A549 (cell line): ENCODE results near the gene HDAC1. TPM values are rescaled to one million over a fixed set of nuclear protein-coding genes. Genes with fewer than 3 reads are reported as not detected.

ENCODE experiments used
- ATAC-seq, 2 experiments: fragments of 200-7000 bp in 1 of 2; fragments of >200 bp in 1 of 2; cut with Nextera tagmentation in 1 of 2; cut with Tn5 transposase in 1 of 2; 3 replicates each; pipeline versions ENCODE4 v1.8.0 to v1.9.1; 2018 to 2020; ENCODE audit warnings: mild to moderate bottlenecking in 1 of 2, moderate library complexity in 1 of 2
- CTCF ChIA-PET: fragments of 300-600 bp; sonication (Branson Sonifier 250); formaldehyde crosslinking; extraction: SDS; loops from one replicate; lab custom pipeline; 2021; ENCODE audit warnings: antibody characterized with exemption, inconsistent platforms; lab: Yijun Ruan, JAX
- POLR2A ChIA-PET: fragments of 350-600 bp; formaldehyde crosslinking; extraction: SDS; loops from one replicate; lab custom pipeline; 2021; ENCODE audit warnings: antibody characterized with exemption, inconsistent platforms; lab: Yijun Ruan, JAX
- DNase-seq, 2 experiments: peaks; one replicate each; pipeline versions ENCODE4 v3.0.0 to v3.0.0-alpha.2; 2011 to 2016; ENCODE audit warnings: low read depth in 1 of 2, low spot score in 1 of 2
- FAIRE-seq: peaks from 2 replicates; lab custom pipeline; 2011; peaks lifted over from hg19 to GRCh38; lab: Jason Lieb, UNC
- H3K27ac ChIP-seq, 2 experiments: fragments of >200 bp; sonication (Bioruptor Twin); formaldehyde crosslinking; 3 replicates each; pipeline ENCODE4 v1.5.1; 2016 to 2017
- H3K4me1 ChIP-seq: fragments of >200 bp; sonication (Bioruptor Twin); formaldehyde crosslinking; 3 replicates; pipeline ENCODE4 v1.6.1; 2016
- H3K4me2 ChIP-seq: fragments of >200 bp; sonication (Bioruptor Twin); formaldehyde crosslinking; 3 replicates; pipeline ENCODE4 v1.6.1; 2016
- H3K4me3 ChIP-seq: fragments of >200 bp; sonication (Bioruptor Twin); formaldehyde crosslinking; 3 replicates; pipeline ENCODE4 v1.5.1; 2016
- H3K9me3 ChIP-seq: fragments of >200 bp; sonication (Bioruptor Twin); formaldehyde crosslinking; 3 replicates; pipeline ENCODE4 v1.6.1; 2016
- BHLHE40 ChIP-seq: IDR thresholded peaks from 2 replicates; pipeline ENCODE4 v1.6.1; 2012; ENCODE audit warnings: low read depth, low read length, inconsistent platforms
- CEBPB ChIP-seq, 2 experiments: fragments of >200 bp in 1 of 2; sonication (Bioruptor Twin) in 1 of 2; formaldehyde crosslinking in 1 of 2; IDR thresholded peaks; 2 replicates each; pipeline ENCODE4 v1.6.1; 2012 to 2016
- CHD4 ChIP-seq: fragments of 200-600 bp; sonication (generic); IDR thresholded peaks from 2 replicates; pipeline ENCODE4 v1.6.1; 2016; ENCODE audit warnings: antibody characterized with exemption, mild to moderate bottlenecking, borderline replicate concordance
- EHF ChIP-seq: fragments of 250-450 bp; sonication (Bioruptor Pico); IDR thresholded peaks from 2 replicates; pipeline ENCODE4 v1.5.0; 2020; ENCODE audit warnings: mild to moderate bottlenecking
- ELK1 ChIP-seq: fragments of 150-350 bp; IDR thresholded peaks from 2 replicates; pipeline ENCODE4 v1.6.1; 2014; ENCODE audit warnings: low read depth, mild to moderate bottlenecking, low read length
- FOXS1 ChIP-seq: fragments of 250-450 bp; sonication (Bioruptor Pico); IDR thresholded peaks from 2 replicates; pipeline ENCODE4 v1.5.0; 2020; ENCODE audit warnings: mild to moderate bottlenecking, moderate library complexity
- GATA3 ChIP-seq: IDR thresholded peaks from 2 replicates; pipeline ENCODE4 v1.6.1; 2012; ENCODE audit warnings: borderline replicate concordance
- HDAC2 ChIP-seq: fragments of 200-600 bp; sonication (generic); IDR thresholded peaks from 2 replicates; pipeline ENCODE4 v1.6.1; 2016
- HEYL ChIP-seq: fragments of 250-450 bp; sonication (Bioruptor Pico); IDR thresholded peaks from 2 replicates; pipeline ENCODE4 v1.8.0; 2021; ENCODE audit warnings: mild to moderate bottlenecking, moderate library complexity
- KDM1A ChIP-seq: fragments of 200-600 bp; sonication (generic); IDR thresholded peaks from 2 replicates; pipeline ENCODE4 v1.6.1; 2016; ENCODE audit warnings: low read depth, mild to moderate bottlenecking
- KDM5A ChIP-seq: fragments of 200-600 bp; sonication (generic); IDR thresholded peaks from 2 replicates; pipeline ENCODE4 v1.6.1; 2016; ENCODE audit warnings: antibody characterized with exemption, mild to moderate bottlenecking
- MAX ChIP-seq: IDR thresholded peaks from 2 replicates; pipeline ENCODE4 v1.6.1; 2012
- NFE2L2 ChIP-seq: fragments of 150-350 bp; conservative IDR thresholded peaks from 2 replicates; pipeline ENCODE4 v1.6.1; 2014; ENCODE audit warnings: low read length
- PBX3 ChIP-seq: IDR thresholded peaks from 2 replicates; pipeline ENCODE4 v1.6.1; 2012
- POLR2A ChIP-seq: IDR thresholded peaks from 2 replicates; pipeline ENCODE4 v1.6.1; 2012; ENCODE audit warnings: mild to moderate bottlenecking, low read length
- RAD21 ChIP-seq, 2 experiments: fragments of >200 bp in 1 of 2; sonication (Bioruptor Twin) in 1 of 2; formaldehyde crosslinking in 1 of 2; IDR thresholded peaks in 1 of 2; conservative IDR thresholded peaks in 1 of 2; 2 replicates in 1 of 2; 3 replicates in 1 of 2; pipeline ENCODE4 v1.6.1; 2012 to 2018; ENCODE audit warnings: inconsistent platforms in 1 of 2
- RARB ChIP-seq: fragments of 250-450 bp; sonication (Bioruptor Pico); IDR thresholded peaks from 2 replicates; pipeline ENCODE4 v1.8.0; 2021; ENCODE audit warnings: mild to moderate bottlenecking, moderate library complexity
- RFX5 ChIP-seq: fragments of 450-650 bp; IDR thresholded peaks from 2 replicates; pipeline ENCODE4 v1.7.1; 2014; ENCODE audit warnings: antibody characterized with exemption, mild to moderate bottlenecking, moderate library complexity
- ZNF302 ChIP-seq: fragments of 250-450 bp; sonication (Bioruptor Pico); IDR thresholded peaks from 2 replicates; pipeline ENCODE4 v1.9.0; 2021; ENCODE audit warnings: inconsistent platforms, mild to moderate bottlenecking, moderate library complexity
- ZSCAN20 ChIP-seq: fragments of 250-450 bp; sonication (Bioruptor Pico); IDR thresholded peaks from 2 replicates; pipeline ENCODE4 v1.8.0; 2022; ENCODE audit warnings: mild to moderate bottlenecking, moderate library complexity
- WGBS: methylation state at CpG from one replicate; pipeline ENCODE4 v1.1.6; 2017; ENCODE audit errors: missing lambda C conversion rate; 5-methylcytosine and 5-hydroxymethylcytosine counted together
- polyA plus RNA-seq, 4 experiments: library from polyadenylated mRNA; depleted of rRNA in 3 of 4; stranded (reverse); fragments of >200 nt; fragmentation: RNase III in 1 of 4; extraction: RNeasy Plus Mini Kit Qiagen cat#74134 plus additional on column Dnase treatment in 1 of 4; gene quantifications; 2 replicates in 3 of 4; 3 replicates in 1 of 4; pipeline ENCODE4 v1.2.3, GENCODE V29; 2011 to 2017
- TF ChIP-seq, protein P1 (sequence below): fragments of 450-650 bp; IDR thresholded peaks from 2 replicates; pipeline ENCODE4 v1.6.1; 2014; ENCODE audit warnings: antibody characterized with exemption

The HDAC1 gene
- polyA plus RNA-seq, 2 of the 4 experiments (the other 2 are of a cell fraction) = 99.6 to 135 TPM

DNA sequence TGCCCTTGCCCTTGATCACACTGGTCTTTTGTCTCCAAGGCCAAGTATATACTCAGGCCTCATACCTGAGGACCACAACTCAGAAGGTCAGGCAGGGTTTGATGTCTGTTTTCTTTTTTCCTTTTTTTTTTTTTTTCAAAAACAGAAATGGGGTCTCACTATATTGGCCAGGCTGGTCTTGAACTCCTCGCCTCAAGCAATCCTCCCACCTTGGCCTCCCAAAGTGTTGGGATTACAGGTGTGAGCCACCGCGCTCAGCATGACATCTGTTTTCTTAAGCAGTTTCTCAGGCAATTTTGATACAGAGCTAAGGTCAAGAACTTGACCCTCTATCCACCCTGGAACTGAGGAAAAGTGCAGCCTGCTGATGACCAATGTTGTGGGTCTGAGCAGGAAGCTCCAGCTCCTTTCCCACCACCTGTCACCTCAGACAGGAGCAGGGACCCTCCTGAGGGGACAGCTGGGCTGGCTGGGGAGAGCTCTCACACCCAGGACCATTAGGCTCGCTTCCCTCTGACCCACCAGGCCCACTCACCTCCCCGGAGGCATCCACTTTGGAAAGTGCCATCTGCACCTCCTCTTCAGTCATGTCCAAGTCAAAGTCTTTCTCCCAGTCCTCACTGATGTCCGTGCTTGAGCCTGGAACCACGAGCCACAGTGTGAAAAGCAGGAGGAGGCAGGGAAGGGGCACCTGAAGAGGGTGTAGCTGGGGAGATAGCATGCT is 76.2 kb downstream of the HDAC1 start:
- H3K4me2 ChIP-seq = no peak overlapping the region
- DNase-seq = no peak
- no peak overlapping the region for H3K4me3 ChIP-seq
- no peak for ATAC-seq
- TF ChIP-seq BHLHE40 (no peak), GATA3 (no peak), NFE2L2 (no peak), RARB (no peak), EHF (CRISPR knock-in tag) (no peak), MAX (no peak), FOXS1 (CRISPR knock-in tag) (no peak), CEBPB (IDR thresholded peaks at IDR 0.05) (no peak), KDM1A (no peak), RAD21 (conservative IDR thresholded peaks at IDR 0.05 in 1 of 2, IDR thresholded peaks at IDR 0.05 in 1 of 2) (no peak), RFX5 (no peak), HEYL (no peak), PBX3 (no peak), ELK1 (no peak), HDAC2 (no peak), ZNF302 (CRISPR knock-in tag) (no peak)
- TF ChIP-seq, protein P1, sequence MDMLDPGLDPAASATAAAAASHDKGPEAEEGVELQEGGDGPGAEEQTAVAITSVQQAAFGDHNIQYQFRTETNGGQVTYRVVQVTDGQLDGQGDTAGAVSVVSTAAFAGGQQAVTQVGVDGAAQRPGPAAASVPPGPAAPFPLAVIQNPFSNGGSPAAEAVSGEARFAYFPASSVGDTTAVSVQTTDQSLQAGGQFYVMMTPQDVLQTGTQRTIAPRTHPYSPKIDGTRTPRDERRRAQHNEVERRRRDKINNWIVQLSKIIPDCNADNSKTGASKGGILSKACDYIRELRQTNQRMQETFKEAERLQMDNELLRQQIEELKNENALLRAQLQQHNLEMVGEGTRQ = no peak
- WGBS = 96% methylated on average over 6 of the region's 7 CpGs
- H3K27ac ChIP-seq = no peak overlapping the region
- CTCF ChIA-PET = interaction anchor here (0.6 kb wide), 1 partner anchor 45 kb away, joined by 4 read pairs; no protein-coding TSS in a partner anchor
- H3K9me3 ChIP-seq = no peaks in the 10 kb centered on the region
- FAIRE-seq = no peak
- POLR2A ChIA-PET = no interaction called here
- H3K4me1 ChIP-seq = no peaks in the 10 kb centered on the region

DNA sequence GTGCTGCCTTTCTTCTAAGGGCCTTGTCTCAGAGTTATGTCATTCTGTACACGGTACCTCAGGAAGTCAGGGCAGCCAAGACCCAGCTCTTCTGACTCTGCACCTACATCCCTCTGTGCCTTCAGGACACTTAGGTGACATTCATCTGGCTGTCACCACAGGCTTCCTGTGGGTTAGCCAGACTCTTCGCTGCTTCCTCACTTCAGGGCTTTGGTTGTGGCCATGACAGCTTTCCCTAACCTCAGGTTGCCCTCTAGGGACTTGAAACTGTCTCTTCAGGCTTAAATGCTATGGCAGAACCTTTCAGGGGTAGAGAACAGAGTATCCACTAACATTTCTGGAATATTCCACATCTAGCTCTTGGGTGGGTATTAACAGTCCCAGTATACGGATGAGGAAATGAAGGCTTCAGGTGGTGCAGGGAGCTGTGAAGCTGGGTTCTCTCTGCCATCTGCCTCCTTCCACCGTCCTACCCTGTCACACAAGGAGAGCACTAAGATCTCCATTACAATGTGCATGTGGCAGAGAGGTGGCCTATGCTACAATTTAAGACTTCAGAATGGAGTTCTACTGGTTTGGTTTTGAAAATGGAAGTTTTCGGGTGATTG is 80.4 kb downstream of the HDAC1 start:
- H3K4me1 ChIP-seq = no peaks in the 10 kb centered on the region
- no peak for TF ChIP-seq POLR2A
- TF ChIP-seq RAD21 (conservative IDR thresholded peaks at IDR 0.05 in 1 of 2, IDR thresholded peaks at IDR 0.05 in 1 of 2) = peak in 1 of 2 experiments; percentile 13; a peak in 1 of 5 replicates
- TF ChIP-seq, all 56 proteins: peak for 1
- CTCF ChIA-PET = interaction anchor here (1.3 to 1.5 kb wide), 2 partner anchors 13 to 15 kb away, joined by 4 to 5 read pairs; no protein-coding TSS in a partner anchor
- DNase-seq (no peak), FAIRE-seq (no peak), ATAC-seq (peak; percentile 48; a peak in 2 of 6 replicates)
- Histone ChIP-seq H3K4me3 (no peak overlapping the region), H3K9me3 (no peaks in the 10 kb centered on the region), H3K4me2 (no peak overlapping the region), H3K27ac (no peak overlapping the region)
- WGBS = 96% methylated on average over 5 of the region's 5 CpGs
- POLR2A ChIA-PET = no interaction called here

DNA sequence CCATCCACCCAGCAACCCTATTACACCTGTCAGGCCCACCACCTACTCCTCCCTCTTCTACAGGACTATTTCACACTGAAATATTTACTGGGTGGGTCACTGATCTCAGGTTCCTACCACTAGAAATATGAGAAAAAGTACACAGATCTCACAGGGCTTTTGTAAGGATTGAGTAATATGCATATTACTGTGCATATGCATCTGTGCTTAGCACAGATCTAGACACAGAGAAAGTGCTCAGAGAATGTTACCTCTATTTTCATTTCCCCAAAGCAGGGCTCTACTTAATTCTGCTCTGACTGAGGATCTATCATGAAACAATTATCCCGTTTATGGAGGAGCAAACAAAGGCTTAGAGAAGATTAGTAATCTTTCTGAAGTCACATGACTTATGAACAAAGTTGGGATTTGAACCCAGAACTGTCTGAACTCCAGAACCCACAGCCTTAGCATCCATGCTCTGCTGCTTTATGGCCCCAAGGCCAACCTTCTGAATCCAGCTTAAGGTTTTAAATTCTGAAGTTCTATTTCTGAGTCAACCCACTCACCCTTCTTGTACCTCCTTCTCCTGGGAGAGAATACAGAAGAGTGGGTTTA is 82.2 kb downstream of the HDAC1 start:
- Histone ChIP-seq H3K4me1 (no peaks in the 10 kb centered on the region), H3K27ac (no peak overlapping the region), H3K4me2 (no peak overlapping the region), H3K4me3 (no peak overlapping the region), H3K9me3 (no peaks in the 10 kb centered on the region)
- WGBS = 58% methylated on average over 1 of the region's 1 CpG
- CTCF ChIA-PET = no interaction called here
- FAIRE-seq (no peak), DNase-seq (no peak), ATAC-seq (no peak)
- TF ChIP-seq KDM5A (no peak), HDAC2 (no peak), ZSCAN20 (no peak), EHF (CRISPR knock-in tag) (no peak), CHD4 (no peak)
- POLR2A ChIA-PET = no interaction called here
